ENCODE data around the gene RABL6. TPM values are rescaled to one million over a fixed set of nuclear protein-coding genes. Genes with fewer than 3 reads are reported as not detected.

Gene RABL6
- total RNA-seq, 2 experiments from 2014 or later = 46.4 to 48.5 TPM

GRCh38 chr9:136857581-136858412, 50.0 kb downstream of the RABL6 start:
- no peaks in the 10 kb centered on the region for H3K27me3 ChIP-seq (ENCODE audit: control insufficient read depth in 1 of 2, insufficient read depth in 2 of 2, low read length in 2 of 2)
- CTCF ChIA-PET = no interaction called here
- Mint-ChIP-seq H3K4me3 (no peak overlapping the region), H3K27me3 (no peaks in the 10 kb centered on the region), H3K36me3 (ENCODE audit: low read depth) (peaks cover 6% of the 10 kb centered on the region), H3K27ac (no peak overlapping the region), H3K4me1 (ENCODE audit: low read depth) (no peaks in the 10 kb centered on the region), H3K9me3 (no peaks in the 10 kb centered on the region)
- POLR2A ChIA-PET = no interaction called here
- no peaks in the 10 kb centered on the region for H3K4me1 ChIP-seq (ENCODE audit: insufficient read depth, low read length)
- no peak overlapping the region for H3K27ac ChIP-seq (ENCODE audit: low read depth in 1 of 2, low read length in 2 of 2)
- H3K36me3 ChIP-seq (ENCODE audit: insufficient read depth, low read length) = peaks cover 17% of the 10 kb centered on the region
- H3K4me3 ChIP-seq (ENCODE audit: low read length) = no peak overlapping the region
- TF ChIP-seq, protein P1, sequence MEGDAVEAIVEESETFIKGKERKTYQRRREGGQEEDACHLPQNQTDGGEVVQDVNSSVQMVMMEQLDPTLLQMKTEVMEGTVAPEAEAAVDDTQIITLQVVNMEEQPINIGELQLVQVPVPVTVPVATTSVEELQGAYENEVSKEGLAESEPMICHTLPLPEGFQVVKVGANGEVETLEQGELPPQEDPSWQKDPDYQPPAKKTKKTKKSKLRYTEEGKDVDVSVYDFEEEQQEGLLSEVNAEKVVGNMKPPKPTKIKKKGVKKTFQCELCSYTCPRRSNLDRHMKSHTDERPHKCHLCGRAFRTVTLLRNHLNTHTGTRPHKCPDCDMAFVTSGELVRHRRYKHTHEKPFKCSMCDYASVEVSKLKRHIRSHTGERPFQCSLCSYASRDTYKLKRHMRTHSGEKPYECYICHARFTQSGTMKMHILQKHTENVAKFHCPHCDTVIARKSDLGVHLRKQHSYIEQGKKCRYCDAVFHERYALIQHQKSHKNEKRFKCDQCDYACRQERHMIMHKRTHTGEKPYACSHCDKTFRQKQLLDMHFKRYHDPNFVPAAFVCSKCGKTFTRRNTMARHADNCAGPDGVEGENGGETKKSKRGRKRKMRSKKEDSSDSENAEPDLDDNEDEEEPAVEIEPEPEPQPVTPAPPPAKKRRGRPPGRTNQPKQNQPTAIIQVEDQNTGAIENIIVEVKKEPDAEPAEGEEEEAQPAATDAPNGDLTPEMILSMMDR (IDR thresholded peaks at IDR 0.05) = no peak
- peak in 2 of 14 experiments; percentile 0 to 33 for DNase-seq
- intact Hi-C loops (cut with DNase I, micrococcal nuclease) = no loop called here
- no peak for ATAC-seq (ENCODE audit: poor library complexity)
- H3K9me3 ChIP-seq (ENCODE audit: control insufficient read depth in 1 of 2, insufficient read depth in 1 of 2, low read length in 2 of 2) = no peaks in the 10 kb centered on the region

DNA sequence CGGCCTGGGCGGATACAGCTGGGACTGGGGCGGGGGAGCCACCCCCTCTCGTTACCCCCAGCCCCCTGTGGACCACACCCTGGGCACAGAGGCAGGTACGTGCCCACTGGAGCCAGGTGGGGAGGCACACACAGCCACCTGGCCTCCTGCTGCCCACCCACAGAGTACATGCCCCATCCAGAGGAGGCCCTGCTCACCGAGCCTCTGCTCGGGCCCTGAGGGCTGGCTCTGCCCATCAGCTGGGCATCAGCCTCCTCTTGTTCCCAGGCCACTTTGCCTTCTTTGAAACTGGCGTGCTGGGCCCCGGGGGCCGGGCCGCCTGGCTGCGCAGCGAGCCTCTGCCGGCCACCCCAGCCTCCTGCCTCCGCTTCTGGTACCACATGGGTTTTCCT, 50.7 kb downstream of the RABL6 start:
- ATAC-seq (ENCODE audit: poor library complexity) (no peak), DNase-seq (peak in 1 of 14 experiments; percentile 22)
- no peaks in the 10 kb centered on the region for H3K9me3 ChIP-seq (ENCODE audit: control insufficient read depth in 1 of 2, insufficient read depth in 1 of 2, low read length in 2 of 2)
- Mint-ChIP-seq H3K4me3 (no peak overlapping the region), H3K36me3 (ENCODE audit: low read depth) (peaks cover 13% of the 10 kb centered on the region), H3K27me3 (no peaks in the 10 kb centered on the region), H3K27ac (no peak overlapping the region), H3K9me3 (no peaks in the 10 kb centered on the region), H3K4me1 (ENCODE audit: low read depth) (no peaks in the 10 kb centered on the region)
- TF ChIP-seq, protein P1 (IDR thresholded peaks at IDR 0.05) = no peak
- peaks cover 24% of the 10 kb centered on the region for H3K36me3 ChIP-seq (ENCODE audit: insufficient read depth, low read length)
- POLR2A ChIA-PET = no interaction called here
- no peak overlapping the region for H3K4me3 ChIP-seq (ENCODE audit: low read length)
- H3K4me1 ChIP-seq (ENCODE audit: insufficient read depth, low read length) = no peaks in the 10 kb centered on the region
- CTCF ChIA-PET = no interaction called here
- H3K27ac ChIP-seq (ENCODE audit: low read depth in 1 of 2, low read length in 2 of 2) = no peak overlapping the region
- no peaks in the 10 kb centered on the region for H3K27me3 ChIP-seq (ENCODE audit: control insufficient read depth in 1 of 2, insufficient read depth in 2 of 2, low read length in 2 of 2)
- intact Hi-C loops (cut with DNase I, micrococcal nuclease) = no loop called here

- POLR2A ChIA-PET = no interaction called here
These were observed 51.4 kb downstream of the RABL6 start for GRCh38 chr9:136858844-136859757.

More at GRCh38 chr9:136858844-136859757, 51.4 kb downstream of the RABL6 start:
- H3K4me3 Mint-ChIP-seq = no peak overlapping the region
- peaks cover 30% of the 10 kb centered on the region for H3K36me3 ChIP-seq (ENCODE audit: insufficient read depth, low read length)
- ATAC-seq (ENCODE audit: poor library complexity) (no peak), DNase-seq (peak in 2 of 14 experiments; percentile 0 to 12)
- peaks cover 19% of the 10 kb centered on the region for H3K36me3 Mint-ChIP-seq (ENCODE audit: low read depth)
- no peak overlapping the region for H3K27ac Mint-ChIP-seq
- no peaks in the 10 kb centered on the region for H3K27me3 ChIP-seq (ENCODE audit: control insufficient read depth in 1 of 2, insufficient read depth in 2 of 2, low read length in 2 of 2)
- TF ChIP-seq, protein P1 (IDR thresholded peaks at IDR 0.05) = no peak
- H3K9me3 Mint-ChIP-seq = no peaks in the 10 kb centered on the region
- peaks cover 4% of the 10 kb centered on the region for H3K4me1 ChIP-seq (ENCODE audit: insufficient read depth, low read length)
- no peak overlapping the region for H3K27ac ChIP-seq (ENCODE audit: low read depth in 1 of 2, low read length in 2 of 2)
- H3K4me1 Mint-ChIP-seq (ENCODE audit: low read depth) = peaks cover 5% of the 10 kb centered on the region
- CTCF ChIA-PET = no interaction called here
- no peaks in the 10 kb centered on the region for H3K9me3 ChIP-seq (ENCODE audit: control insufficient read depth in 1 of 2, insufficient read depth in 1 of 2, low read length in 2 of 2)
- intact Hi-C loops (cut with DNase I, micrococcal nuclease) = no loop called here
- H3K4me3 ChIP-seq (ENCODE audit: low read length) = no peak overlapping the region
- H3K27me3 Mint-ChIP-seq = no peaks in the 10 kb centered on the region

All from CD4-positive, alpha-beta T cell (primary cell).